T-helper 9 cell (primary cell): ENCODE measurements around the gene SLIT3.

Source experiments
- DNase-seq: peaks from one replicate; pipeline ENCODE4 v3.0.0-alpha.2; 2020

The SLIT3 gene

GRCh38 chr5:168844016-168844921, 456.7 kb downstream of the SLIT3 start:
- DNase-seq = no peak

DNA sequence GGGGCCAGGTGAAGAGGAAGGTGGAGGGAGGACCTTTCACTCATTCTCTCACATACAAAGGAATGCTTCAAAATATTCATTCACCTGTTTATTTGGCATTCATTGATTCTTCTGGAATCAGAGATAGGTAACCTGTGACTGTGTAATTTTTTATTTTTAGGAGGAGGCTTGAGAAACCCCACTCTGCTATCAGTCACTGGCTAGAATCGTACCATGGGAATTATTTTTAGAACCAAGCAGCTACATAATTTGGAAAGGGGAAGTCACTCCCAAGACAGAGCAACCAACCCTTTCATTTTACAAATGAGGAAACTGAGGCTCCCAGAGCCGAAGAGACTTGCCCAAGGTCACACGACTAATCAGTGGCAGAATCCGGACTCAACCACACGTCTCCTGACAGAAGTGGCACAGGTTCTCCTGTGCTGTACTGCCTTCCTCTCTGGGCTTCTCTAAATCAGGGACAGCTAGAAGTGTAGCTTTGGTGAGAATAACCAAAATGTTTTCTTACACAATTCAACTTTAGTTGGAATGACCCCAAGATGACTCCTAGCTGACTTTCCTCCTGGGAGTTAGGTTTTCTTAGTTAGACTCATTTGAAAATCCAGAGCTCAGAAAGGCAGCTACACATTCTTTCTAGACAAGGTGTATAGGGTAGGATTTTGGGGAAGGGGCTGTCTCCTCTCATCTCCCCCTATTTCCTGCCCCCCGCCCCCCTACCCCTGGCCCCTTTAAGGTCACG, 457.5 kb downstream of the SLIT3 start:
- no peak for DNase-seq

- DNase-seq = no peak
Observed at GRCh38 chr5:168842571-168843205, 458.3 kb downstream of the SLIT3 start.

- DNase-seq = no peak
Observed at GRCh38 chr5:168837852-168838251, 463.1 kb downstream of the SLIT3 start.

DNA sequence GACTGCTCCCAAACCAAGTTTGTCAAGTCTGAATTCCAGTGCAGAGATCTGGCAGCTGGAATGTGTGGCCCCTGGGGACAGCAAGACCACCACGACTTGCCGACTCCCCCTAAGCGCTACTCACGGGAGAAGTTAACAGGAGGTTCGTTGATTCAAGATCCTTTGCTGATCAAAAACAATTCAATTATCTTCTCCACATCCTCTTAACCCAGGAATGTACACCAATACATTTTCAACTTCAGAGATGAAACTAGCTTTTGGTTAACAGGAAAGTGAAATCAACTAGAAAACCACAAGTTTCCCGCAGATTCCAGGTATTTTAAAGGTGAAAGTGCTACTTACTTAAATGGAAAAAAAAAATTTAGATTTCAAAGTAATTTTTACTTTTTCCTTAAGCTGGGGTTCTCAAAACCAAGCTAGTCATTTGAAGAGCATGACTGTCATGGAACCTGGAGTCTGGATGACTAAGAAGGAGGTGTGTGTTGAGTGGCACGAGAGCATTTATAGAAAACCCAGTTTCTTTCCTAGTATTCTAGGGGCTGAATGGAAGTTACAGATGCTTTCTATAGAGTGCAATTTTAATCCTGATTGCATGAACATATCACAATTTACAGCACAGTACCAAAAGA, 464.2 kb downstream of the SLIT3 start:
- DNase-seq = no peak

DNA sequence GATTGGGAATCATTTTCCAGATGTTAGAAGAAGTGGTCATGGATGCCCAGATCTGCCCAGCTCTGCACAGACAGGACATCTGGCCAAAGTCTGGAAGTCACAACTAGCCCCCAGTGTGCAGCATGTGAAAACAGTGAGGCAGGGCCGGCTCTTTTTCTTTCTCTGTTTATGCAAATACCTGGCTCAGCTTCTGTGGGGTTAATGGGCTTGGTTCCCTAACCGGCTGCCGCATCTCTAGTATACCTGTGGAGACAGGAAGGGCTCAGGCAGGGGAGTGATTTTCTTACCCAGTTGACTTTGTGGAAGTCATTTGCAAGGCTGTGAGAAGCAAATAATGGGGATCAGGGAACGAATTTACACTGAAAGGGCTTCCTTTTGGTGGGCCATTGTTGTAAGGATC, 467.0 kb downstream of the SLIT3 start:
- DNase-seq = no peak

GRCh38 chr5:168833383-168833782, 467.6 kb downstream of the SLIT3 start:
- DNase-seq = no peak

DNA sequence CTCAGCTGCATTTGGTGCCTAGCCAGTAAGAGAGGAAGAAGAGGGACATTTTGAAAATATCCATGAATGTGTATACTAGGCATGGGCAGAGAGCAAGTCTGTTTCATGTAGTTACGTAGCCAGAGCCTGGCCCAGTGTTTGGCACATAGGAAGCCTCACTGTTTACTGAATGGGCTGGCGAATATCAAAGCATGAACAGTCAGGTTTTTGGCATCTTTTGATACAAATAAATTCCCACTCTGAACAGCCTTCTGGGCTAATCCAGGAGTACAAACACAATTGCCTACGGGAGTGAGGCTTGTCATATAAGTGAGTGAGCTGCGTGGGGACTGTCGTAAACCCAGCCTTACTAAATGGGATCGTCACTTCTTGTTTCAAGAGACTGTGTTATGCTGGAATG, 468.6 kb downstream of the SLIT3 start:
- DNase-seq = no peak

GRCh38 chr5:168831383-168831782, 469.6 kb downstream of the SLIT3 start:
- no peak for DNase-seq

- no peak for DNase-seq
Observed at GRCh38 chr5:168830833-168831232, 470.1 kb downstream of the SLIT3 start.

- DNase-seq = no peak
Observed at GRCh38 chr5:168829922-168830417, 471.0 kb downstream of the SLIT3 start.

GRCh38 chr5:168829044-168829443, 471.9 kb downstream of the SLIT3 start:
- no peak for DNase-seq

DNA sequence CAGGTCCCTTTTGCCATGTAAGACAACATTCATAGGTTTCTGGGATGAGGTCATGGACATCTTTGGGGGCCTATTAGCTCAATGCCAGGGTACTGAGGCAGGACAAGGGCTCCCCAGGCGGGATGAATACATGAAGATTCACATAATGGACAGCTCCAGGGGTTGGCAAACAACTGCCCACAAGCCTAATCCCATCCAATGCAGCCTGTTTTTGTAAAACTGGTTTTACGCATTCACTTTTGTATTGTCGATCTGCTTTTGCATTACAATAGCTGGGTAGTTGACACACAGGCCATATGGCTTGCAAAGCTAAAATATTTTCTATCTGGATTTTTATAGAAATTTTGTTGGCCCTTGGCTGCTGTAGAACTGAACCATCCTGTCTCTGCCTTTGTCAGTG, 473.3 kb downstream of the SLIT3 start:
- no peak for DNase-seq

DNA sequence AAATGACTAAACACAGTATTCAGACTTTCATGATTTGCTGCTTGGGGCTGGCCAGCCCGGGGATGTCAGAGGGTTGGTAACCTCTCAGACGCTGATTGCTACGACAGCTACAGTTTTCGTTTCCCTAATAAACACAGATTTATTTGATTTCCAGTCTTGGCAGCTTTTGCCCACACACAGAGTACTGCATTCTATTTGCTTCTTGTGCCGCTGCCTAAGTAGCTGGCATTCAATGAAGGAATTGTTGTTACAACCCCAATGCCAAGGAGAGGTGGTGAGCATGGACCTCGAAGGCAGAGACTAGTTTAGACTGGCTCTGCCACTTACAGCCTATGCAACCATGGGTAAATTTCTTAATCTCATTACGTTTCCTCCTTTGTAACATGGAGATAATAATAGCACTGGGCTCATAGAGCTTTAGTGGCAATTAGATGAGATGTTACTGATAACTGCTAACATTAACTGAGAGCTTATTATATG, 474.7 kb downstream of the SLIT3 start:
- no peak for DNase-seq

GRCh38 chr5:168822745-168823281, 478.1 kb downstream of the SLIT3 start:
- DNase-seq = no peak

DNA sequence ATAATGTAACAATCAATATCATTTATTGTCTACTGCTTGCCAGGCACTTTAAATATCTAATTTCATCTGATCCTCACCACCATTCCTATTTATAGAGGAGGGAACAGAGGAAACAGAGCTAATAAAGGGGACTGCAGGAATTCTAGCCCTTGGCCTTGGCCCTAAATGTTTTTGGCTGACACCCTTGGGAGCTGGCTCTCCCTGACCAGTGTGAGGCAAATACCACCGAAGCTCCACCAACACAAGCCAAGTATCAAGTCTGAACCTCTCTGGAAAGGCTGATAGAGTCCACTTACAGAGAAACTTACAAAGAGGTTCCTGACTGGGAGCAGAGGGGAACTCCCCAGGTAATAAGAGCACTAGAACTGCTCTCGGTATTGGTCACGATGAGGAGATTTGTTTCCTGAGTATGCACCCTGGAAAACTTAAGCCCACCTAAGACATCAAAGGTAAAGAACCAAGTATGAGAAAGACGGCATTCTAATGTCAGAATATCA, 478.6 kb downstream of the SLIT3 start:
- DNase-seq = no peak

DNA sequence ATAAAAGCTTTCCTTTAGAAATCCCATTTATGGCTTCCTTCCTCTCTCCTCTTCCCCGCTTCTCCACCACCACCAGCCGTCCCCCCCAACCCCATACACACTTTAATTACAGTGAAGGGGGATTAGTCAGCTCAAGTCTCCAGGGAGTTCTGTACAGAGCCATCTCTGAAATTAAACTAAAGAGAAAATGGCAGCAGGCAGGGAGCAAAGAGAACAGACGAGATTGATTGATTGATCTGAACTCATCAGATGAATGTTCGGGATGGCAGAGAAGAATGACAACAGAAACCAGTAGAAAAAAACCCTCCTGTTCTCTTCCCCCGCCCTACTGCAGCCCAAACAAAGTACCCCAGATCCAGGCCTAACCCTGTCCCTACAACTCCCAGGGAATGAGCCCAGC, 480.1 kb downstream of the SLIT3 start:
- DNase-seq = no peak

- DNase-seq = no peak
Observed at GRCh38 chr5:168819004-168819621, 481.8 kb downstream of the SLIT3 start.

DNA sequence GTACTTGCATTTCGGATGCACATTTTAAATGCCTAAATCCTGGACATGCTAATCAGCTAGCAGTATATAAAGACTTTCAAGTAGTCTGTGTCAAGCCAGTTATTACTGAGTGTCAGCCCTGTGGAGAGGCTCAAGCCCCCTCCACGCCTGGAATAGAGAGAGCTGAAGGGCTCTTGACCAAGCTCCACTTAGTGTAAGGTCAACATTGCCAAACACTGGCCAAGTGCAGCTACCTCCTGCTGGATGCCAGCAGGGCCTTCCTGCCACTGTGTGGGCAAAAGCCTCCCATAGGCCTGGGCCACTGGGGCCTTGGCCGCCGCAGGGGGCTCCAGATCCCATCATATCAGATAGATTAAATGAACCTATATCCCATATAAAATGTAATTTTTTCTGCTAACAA, 482.4 kb downstream of the SLIT3 start:
- no peak for DNase-seq

GRCh38 chr5:168817591-168817990, 483.3 kb downstream of the SLIT3 start:
- DNase-seq = no peak

- no peak for DNase-seq
Observed at GRCh38 chr5:168816661-168817060, 484.3 kb downstream of the SLIT3 start.
